Measurements from ENCODE around the gene TMC6.

DNA sequence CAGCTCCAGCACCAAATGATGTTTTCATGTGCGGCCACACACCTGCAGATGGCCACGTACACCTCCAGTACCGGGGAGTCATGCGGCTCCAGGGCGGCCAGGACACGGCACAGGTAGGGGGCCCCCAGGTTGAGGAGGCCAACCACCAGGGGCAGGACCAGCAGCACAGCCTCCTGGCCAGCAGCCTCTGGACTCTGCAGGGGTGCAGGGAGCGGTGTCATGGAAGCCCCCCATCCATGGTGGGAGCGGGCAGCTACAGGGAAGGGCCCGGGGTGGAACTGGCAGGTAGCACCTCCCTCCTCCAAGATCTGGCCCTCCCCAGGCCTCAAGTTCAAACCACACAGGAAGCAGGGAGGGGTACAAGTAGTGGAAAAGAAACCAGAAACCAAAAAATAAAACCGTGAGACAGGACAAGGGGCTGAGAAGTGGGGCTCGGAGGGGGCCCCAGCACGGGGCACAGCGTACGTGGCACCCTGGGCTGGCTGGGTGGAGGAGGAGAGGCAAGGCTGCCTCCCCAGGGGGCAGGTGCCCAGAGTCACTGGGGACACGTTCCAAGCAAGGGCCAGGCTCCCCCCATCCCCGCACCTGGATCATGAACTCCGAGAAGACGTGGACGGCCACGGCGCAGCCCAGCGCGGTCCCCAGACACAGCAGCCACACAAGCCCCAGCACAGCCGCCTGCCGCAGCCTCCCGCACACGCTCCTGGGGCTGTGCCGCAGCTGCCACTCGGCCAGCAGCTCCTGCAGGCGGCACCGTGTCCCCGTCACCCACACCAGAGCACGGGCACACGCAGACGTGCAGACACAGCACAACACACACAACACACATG is 7.4 kb downstream of the TMC6 start:
- TF ChIP-seq, protein P1, sequence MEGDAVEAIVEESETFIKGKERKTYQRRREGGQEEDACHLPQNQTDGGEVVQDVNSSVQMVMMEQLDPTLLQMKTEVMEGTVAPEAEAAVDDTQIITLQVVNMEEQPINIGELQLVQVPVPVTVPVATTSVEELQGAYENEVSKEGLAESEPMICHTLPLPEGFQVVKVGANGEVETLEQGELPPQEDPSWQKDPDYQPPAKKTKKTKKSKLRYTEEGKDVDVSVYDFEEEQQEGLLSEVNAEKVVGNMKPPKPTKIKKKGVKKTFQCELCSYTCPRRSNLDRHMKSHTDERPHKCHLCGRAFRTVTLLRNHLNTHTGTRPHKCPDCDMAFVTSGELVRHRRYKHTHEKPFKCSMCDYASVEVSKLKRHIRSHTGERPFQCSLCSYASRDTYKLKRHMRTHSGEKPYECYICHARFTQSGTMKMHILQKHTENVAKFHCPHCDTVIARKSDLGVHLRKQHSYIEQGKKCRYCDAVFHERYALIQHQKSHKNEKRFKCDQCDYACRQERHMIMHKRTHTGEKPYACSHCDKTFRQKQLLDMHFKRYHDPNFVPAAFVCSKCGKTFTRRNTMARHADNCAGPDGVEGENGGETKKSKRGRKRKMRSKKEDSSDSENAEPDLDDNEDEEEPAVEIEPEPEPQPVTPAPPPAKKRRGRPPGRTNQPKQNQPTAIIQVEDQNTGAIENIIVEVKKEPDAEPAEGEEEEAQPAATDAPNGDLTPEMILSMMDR (IDR thresholded peaks at IDR 0.05), result no peak
- no peak for TF ChIP-seq POLR2A (IDR thresholded peaks at IDR 0.05; ENCODE audit: low read depth)

Data from esophagus muscularis mucosa (tissue), 3 donors.